GM12878 (cell line): ENCODE measurements around the gene PPIP5K1. TPM values are rescaled to one million over a fixed set of nuclear protein-coding genes. Genes with fewer than 3 reads are reported as not detected.

ENCODE experiments used
- BCL11A ChIP-seq: IDR thresholded peaks from 2 replicates; pipeline ENCODE4 v1.6.1; 2011; ENCODE audit warnings: low read depth, low read length
- BRCA1 ChIP-seq: IDR thresholded peaks from 2 replicates; pipeline ENCODE4 v1.6.1; 2011; ENCODE audit warnings: low read depth, low read length, improper control_type of control experiment
- CHD1 ChIP-seq: IDR thresholded peaks from 2 replicates; pipeline ENCODE4 v1.6.1; 2012; ENCODE audit warnings: low read depth, low read length, improper control_type of control experiment
- DPF2 ChIP-seq: fragments of 450-650 bp; IDR thresholded peaks from 2 replicates; pipeline ENCODE4 v1.6.1; 2017; ENCODE audit warnings: mild to moderate bottlenecking
- EGR1 ChIP-seq, 2 experiments: IDR thresholded peaks; 1 replicate in 1 of 2; 2 replicates in 1 of 2; pipeline ENCODE4 v1.6.1; 2011 to 2012; ENCODE audit warnings: low read depth in 2 of 2, low read length in 2 of 2, borderline replicate concordance in 1 of 2, mild to moderate bottlenecking in 1 of 2, moderate library complexity in 1 of 2
- HDAC6 ChIP-seq: fragments of 200-600 bp; sonication (generic); IDR thresholded peaks from one replicate; pipeline ENCODE4 v1.8.0; 2017; ENCODE audit warnings: antibody characterized with exemption; ENCODE audit not compliant: unreplicated experiment
- IKZF1 ChIP-seq: fragments of 450-650 bp; conservative IDR thresholded peaks from 2 replicates; pipeline ENCODE4 v1.6.1; 2017; ENCODE audit warnings: antibody characterized with exemption, mild to moderate bottlenecking
- JUND ChIP-seq: IDR thresholded peaks from 2 replicates; pipeline ENCODE4 v1.6.1; 2012; ENCODE audit warnings: low read depth, mild to moderate bottlenecking, low read length, improper control_type of control experiment, moderate library complexity
- RB1 ChIP-seq: fragments of 450-650 bp; formaldehyde crosslinking; IDR thresholded peaks from 2 replicates; pipeline ENCODE4 v1.6.1; 2017; ENCODE audit warnings: mild to moderate bottlenecking, borderline replicate concordance
- RUNX3 ChIP-seq: IDR thresholded peaks from 2 replicates; pipeline ENCODE4 v1.6.1; 2012; ENCODE audit warnings: low read length, inconsistent platforms
- SIX5 ChIP-seq: IDR thresholded peaks from 2 replicates; pipeline ENCODE4 v1.6.1; 2011; ENCODE audit warnings: mild to moderate bottlenecking, low read depth, low read length, moderate library complexity; ENCODE audit not compliant: severe bottlenecking
- SMAD1 ChIP-seq: fragments of 450-650 bp; IDR thresholded peaks from 2 replicates; pipeline ENCODE4 v1.6.1; 2018; ENCODE audit warnings: mild to moderate bottlenecking, low read depth; ENCODE audit not compliant: partially characterized antibody
- SREBF2 ChIP-seq: IDR thresholded peaks from 2 replicates; pipeline ENCODE4 v1.6.1; 2012; ENCODE audit warnings: mild to moderate bottlenecking, low read length
- SUPT20H ChIP-seq: IDR thresholded peaks from 2 replicates; pipeline ENCODE4 v1.6.1; 2011; ENCODE audit warnings: low read depth, mild to moderate bottlenecking, low read length, moderate library complexity, borderline replicate concordance; ENCODE audit not compliant: control insufficient read depth
- SUZ12 ChIP-seq: fragments of 200-600 bp; sonication (generic); IDR thresholded peaks from one replicate; pipeline ENCODE4 v1.6.1; 2018; ENCODE audit warnings: antibody characterized with exemption, mild to moderate bottlenecking; ENCODE audit not compliant: unreplicated experiment
- TBL1XR1 ChIP-seq: IDR thresholded peaks from 2 replicates; pipeline ENCODE4 v1.6.1; 2012; ENCODE audit warnings: low read depth, low read length, improper control_type of control experiment
- TCF3 ChIP-seq: IDR thresholded peaks from 2 replicates; pipeline ENCODE4 v1.6.1; 2012; ENCODE audit warnings: low read depth, mild to moderate bottlenecking, low read length, borderline replicate concordance; ENCODE audit not compliant: insufficient read depth
- ZBED1 ChIP-seq: IDR thresholded peaks from 2 replicates; pipeline ENCODE4 v1.6.1; 2016; ENCODE audit warnings: borderline replicate concordance
- ZNF622 ChIP-seq: fragments of 450-650 bp; IDR thresholded peaks from 2 replicates; pipeline ENCODE4 v1.6.1; 2017; ENCODE audit warnings: mild to moderate bottlenecking, inconsistent platforms
- ZSCAN29 ChIP-seq: fragments of 450-650 bp; IDR thresholded peaks from 2 replicates; pipeline ENCODE4 v1.6.1; 2017; ENCODE audit warnings: mild to moderate bottlenecking, moderate library complexity
- polyA plus RNA-seq, 11 experiments: library from polyadenylated mRNA; depleted of rRNA in 4 of 11; unstranded in 6 of 11; stranded (reverse) in 5 of 11; fragments of >200 nt; fragmentation: Nextera tagmentation in 4 of 11; fragmentation: Illumina TruSeq in 1 of 11; extraction: Ambion mirVana in 4 of 11; extraction: Trizol in 1 of 11; gene quantifications; 1 replicate in 1 of 11; 2 replicates in 10 of 11; pipeline versions ENCODE4 v1.2.1 to v1.2.3, GENCODE V29; 2011 to 2016; ENCODE audit warnings: inconsistent platforms in 2 of 11, missing spikeins in 2 of 11, low read depth in 1 of 11
- total RNA-seq, 4 experiments: library from RNA; depleted of rRNA in 3 of 4; stranded (reverse); fragments of >200 nt in 3 of 4; fragmentation: Illumina TruSeq in 1 of 4; extraction: Trizol in 1 of 4; gene quantifications; 2 replicates each; pipeline versions ENCODE4 v1.2.1 to v1.2.3, GENCODE V29; 2013 to 2021
- TF ChIP-seq, protein P1 (sequence below): IDR thresholded peaks from 2 replicates; pipeline ENCODE4 v1.6.1; 2011; ENCODE audit warnings: low read depth, low read length, improper control_type of control experiment, borderline replicate concordance
- TF ChIP-seq, protein P2 (sequence below): fragments of 450-650 bp; IDR thresholded peaks from 2 replicates; pipeline ENCODE4 v1.6.1; 2017; ENCODE audit warnings: mild to moderate bottlenecking
- TF ChIP-seq, protein P3 (sequence below): fragments of 450-650 bp; IDR thresholded peaks from 2 replicates; pipeline ENCODE4 v1.6.1; 2016; ENCODE audit warnings: mild to moderate bottlenecking

The PPIP5K1 gene
- total and polyA plus RNA-seq, 10 of the 15 experiments (the other 5 are each of a cell fraction or from before 2014, with no cell fraction given), result 2.5 to 54.4 (median 19.4) TPM

DNA sequence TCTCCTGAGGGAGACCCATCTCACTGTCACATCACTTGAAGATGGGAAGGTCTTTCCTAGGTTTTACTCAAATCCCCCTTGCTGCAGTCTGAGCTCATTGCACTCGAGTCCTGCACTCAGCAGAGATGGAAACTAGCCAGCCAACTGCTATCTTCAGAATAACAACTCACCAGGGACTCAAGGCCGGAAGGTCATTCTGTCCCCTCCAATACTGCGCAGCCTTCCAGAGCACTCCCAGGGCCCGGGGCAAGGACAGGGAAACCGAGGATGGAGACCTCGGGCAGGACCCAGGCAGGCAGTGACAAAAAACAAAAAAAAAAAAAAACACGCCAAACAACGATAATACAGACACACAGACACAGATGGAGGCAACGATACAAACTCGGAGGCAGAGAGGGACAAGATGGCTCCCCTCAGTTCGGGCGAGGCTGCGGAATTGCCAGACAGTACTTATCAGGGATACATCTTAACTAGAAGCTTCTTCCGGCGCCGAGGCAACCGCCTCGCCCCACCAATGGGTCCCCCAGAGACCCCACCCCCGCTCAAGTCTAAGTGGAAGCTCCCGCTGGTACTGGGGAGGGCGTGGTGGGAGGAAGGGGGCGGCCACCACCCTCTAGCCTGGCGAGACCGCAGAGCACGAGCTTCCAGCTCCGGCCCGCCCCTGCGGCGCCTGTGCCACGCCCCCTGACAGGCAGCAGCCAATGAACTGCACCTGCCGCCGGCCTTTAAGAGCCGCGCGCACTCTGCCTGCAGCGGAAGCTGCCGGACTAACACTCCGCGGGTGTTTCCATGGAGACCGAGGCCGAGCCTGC is 79.6 kb downstream of the PPIP5K1 start (continued):
- TF ChIP-seq BRCA1, result no peak
- peak; percentile 80 for TF ChIP-seq RUNX3
- TF ChIP-seq SIX5, result no peak
- TF ChIP-seq ZBED1, result no peak
- no peak for TF ChIP-seq BCL11A
- no peak for TF ChIP-seq IKZF1
- no peak for TF ChIP-seq HDAC6
- no peak for TF ChIP-seq ZNF622
- TF ChIP-seq, protein P1, sequence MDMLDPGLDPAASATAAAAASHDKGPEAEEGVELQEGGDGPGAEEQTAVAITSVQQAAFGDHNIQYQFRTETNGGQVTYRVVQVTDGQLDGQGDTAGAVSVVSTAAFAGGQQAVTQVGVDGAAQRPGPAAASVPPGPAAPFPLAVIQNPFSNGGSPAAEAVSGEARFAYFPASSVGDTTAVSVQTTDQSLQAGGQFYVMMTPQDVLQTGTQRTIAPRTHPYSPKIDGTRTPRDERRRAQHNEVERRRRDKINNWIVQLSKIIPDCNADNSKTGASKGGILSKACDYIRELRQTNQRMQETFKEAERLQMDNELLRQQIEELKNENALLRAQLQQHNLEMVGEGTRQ, result peak; percentile 18; the same call in 1 of the 2 replicates
- TF ChIP-seq SUZ12, result no peak
- no peak for TF ChIP-seq JUND
- TF ChIP-seq SMAD1, result no peak
- no peak for TF ChIP-seq TBL1XR1
- TF ChIP-seq, protein P2, sequence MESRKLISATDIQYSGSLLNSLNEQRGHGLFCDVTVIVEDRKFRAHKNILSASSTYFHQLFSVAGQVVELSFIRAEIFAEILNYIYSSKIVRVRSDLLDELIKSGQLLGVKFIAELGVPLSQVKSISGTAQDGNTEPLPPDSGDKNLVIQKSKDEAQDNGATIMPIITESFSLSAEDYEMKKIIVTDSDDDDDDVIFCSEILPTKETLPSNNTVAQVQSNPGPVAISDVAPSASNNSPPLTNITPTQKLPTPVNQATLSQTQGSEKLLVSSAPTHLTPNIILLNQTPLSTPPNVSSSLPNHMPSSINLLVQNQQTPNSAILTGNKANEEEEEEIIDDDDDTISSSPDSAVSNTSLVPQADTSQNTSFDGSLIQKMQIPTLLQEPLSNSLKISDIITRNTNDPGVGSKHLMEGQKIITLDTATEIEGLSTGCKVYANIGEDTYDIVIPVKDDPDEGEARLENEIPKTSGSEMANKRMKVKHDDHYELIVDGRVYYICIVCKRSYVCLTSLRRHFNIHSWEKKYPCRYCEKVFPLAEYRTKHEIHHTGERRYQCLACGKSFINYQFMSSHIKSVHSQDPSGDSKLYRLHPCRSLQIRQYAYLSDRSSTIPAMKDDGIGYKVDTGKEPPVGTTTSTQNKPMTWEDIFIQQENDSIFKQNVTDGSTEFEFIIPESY, result no peak
- no peak for TF ChIP-seq RB1
- TF ChIP-seq SUPT20H, result no peak
- TF ChIP-seq SREBF2, result no peak
- TF ChIP-seq DPF2, result no peak
- TF ChIP-seq, protein P3, sequence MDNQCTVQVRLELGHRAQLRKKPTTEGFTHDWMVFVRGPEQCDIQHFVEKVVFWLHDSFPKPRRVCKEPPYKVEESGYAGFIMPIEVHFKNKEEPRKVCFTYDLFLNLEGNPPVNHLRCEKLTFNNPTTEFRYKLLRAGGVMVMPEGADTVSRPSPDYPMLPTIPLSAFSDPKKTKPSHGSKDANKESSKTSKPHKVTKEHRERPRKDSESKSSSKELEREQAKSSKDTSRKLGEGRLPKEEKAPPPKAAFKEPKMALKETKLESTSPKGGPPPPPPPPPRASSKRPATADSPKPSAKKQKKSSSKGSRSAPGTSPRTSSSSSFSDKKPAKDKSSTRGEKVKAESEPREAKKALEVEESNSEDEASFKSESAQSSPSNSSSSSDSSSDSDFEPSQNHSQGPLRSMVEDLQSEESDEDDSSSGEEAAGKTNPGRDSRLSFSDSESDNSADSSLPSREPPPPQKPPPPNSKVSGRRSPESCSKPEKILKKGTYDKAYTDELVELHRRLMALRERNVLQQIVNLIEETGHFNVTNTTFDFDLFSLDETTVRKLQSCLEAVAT, result peak; percentile 76
- no peak for TF ChIP-seq TCF3
- TF ChIP-seq ZSCAN29, result no peak
- TF ChIP-seq CHD1, result 0 out of 2 replicates have a peak, but pooled peaks have one; percentile 33
- TF ChIP-seq EGR1 (IDR thresholded peaks at IDR 0.05; ENCODE audit: borderline replicate concordance in 1 of 2, low read depth in 2 of 2, low read length in 2 of 2), result peak in 1 of 2 experiments; percentile 49; a peak in 1 of 3 replicates
